ENCODE results near the gene LHFPL2.
"Not testable (repeated sequence)": the region's sequence is repeated elsewhere in the genome, so short reads cannot be mapped to it uniquely, and the experiment has no call there.

GRCh38 chr5:78673827-78674226 is 25.3 kb upstream of the LHFPL2 start:
- TF ChIP-seq POLR2A (IDR thresholded peaks at IDR 0.05; ENCODE audit: low read depth, low read length); SMC3 (IDR thresholded peaks at IDR 0.05; ENCODE audit: low read depth, low read length); RAD21 (IDR thresholded peaks at IDR 0.05; ENCODE audit: low read length); CTCF (conservative IDR thresholded peaks at IDR 0.05; ENCODE audit: low read depth, low read length); MXI1 (IDR thresholded peaks at IDR 0.05; ENCODE audit: borderline replicate concordance, low read depth, low read length); RFX5 (IDR thresholded peaks at IDR 0.05; ENCODE audit: low read depth, low read length); ELK1 (IDR thresholded peaks at IDR 0.05; ENCODE audit: borderline replicate concordance, low read depth, low read length); USF2 (IDR thresholded peaks at IDR 0.05; ENCODE audit: low read depth, low read length); RCOR1 (IDR thresholded peaks at IDR 0.05; ENCODE audit: insufficient replicate concordance, low read length); FOS (IDR thresholded peaks at IDR 0.05; ENCODE audit: low read depth, low read length); BHLHE40 (IDR thresholded peaks at IDR 0.05; ENCODE audit: low read depth, low read length); CEBPB (IDR thresholded peaks at IDR 0.05; ENCODE audit: low read depth, low read length); NFE2L2 (IDR thresholded peaks at IDR 0.05; ENCODE audit: low read depth, low read length); MAFK (IDR thresholded peaks at IDR 0.05; ENCODE audit: low read depth, low read length): not testable (repeated sequence)

Data from IMR-90 (cell line).